Measurements from ENCODE around the gene IL1RL1.

- no peak for TF ChIP-seq CTCF (IDR thresholded peaks at IDR 0.05; ENCODE audit: poor library complexity)
- TF ChIP-seq EZH2 (IDR thresholded peaks at IDR 0.05; ENCODE audit: borderline replicate concordance), result no peak
- no peak for TF ChIP-seq EZH2phosphoT487 (IDR thresholded peaks at IDR 0.05; ENCODE audit: low read depth, severe bottlenecking, unreplicated experiment)
Observed at GRCh38 chr2:102278720-102279390, 32.5 kb upstream of the IL1RL1 start.
